Hepatocyte (in vitro differentiated cells): ENCODE measurements around the gene TBCK. TPM values are rescaled to one million over a fixed set of nuclear protein-coding genes. Genes with fewer than 3 reads are reported as not detected.

Experiments used
- DNase-seq: peaks from one replicate; pipeline ENCODE4 v3.0.0-alpha.2; 2016; ENCODE audit warnings: low spot score
- H2AFZ ChIP-seq: fragments of 200-600 bp; sonication (generic); 2 replicates; pipeline ENCODE4 v1.6.0; 2016; ENCODE audit warnings: antibody characterized with exemption, mild to moderate bottlenecking
- H3K27ac ChIP-seq: fragments of 200-600 bp; sonication (generic); 2 replicates; pipeline ENCODE4 v1.5.1; 2016; ENCODE audit warnings: mild to moderate bottlenecking
- H3K27me3 ChIP-seq: fragments of 200-600 bp; sonication (generic); 2 replicates; pipeline ENCODE4 v1.6.1; 2016
- H3K36me3 ChIP-seq: fragments of 200-600 bp; sonication (generic); replicated peaks from 2 replicates; pipeline ENCODE4 v1.5.1; 2016; ENCODE audit warnings: low read depth; ENCODE audit not compliant: insufficient read depth
- H3K4me1 ChIP-seq: fragments of 200-600 bp; sonication (generic); 2 replicates; pipeline ENCODE4 v1.5.1; 2016; ENCODE audit warnings: mild to moderate bottlenecking, moderate library complexity; ENCODE audit not compliant: insufficient read depth
- H3K4me2 ChIP-seq: fragments of 200-600 bp; sonication (generic); 2 replicates; pipeline ENCODE4 v1.6.0; 2016
- H3K4me3 ChIP-seq: fragments of 200-600 bp; sonication (generic); 2 replicates; pipeline ENCODE4 v1.5.1; 2016; ENCODE audit warnings: mild to moderate bottlenecking
- H3K79me2 ChIP-seq: fragments of 200-600 bp; sonication (generic); 2 replicates; pipeline ENCODE4 v1.6.0; 2017; ENCODE audit warnings: mild to moderate bottlenecking
- H3K9me2 ChIP-seq: fragments of 200-600 bp; sonication (generic); replicated peaks from 2 replicates; pipeline ENCODE4 v1.6.0; 2017; ENCODE audit warnings: mild to moderate bottlenecking; ENCODE audit not compliant: insufficient read depth
- H3K9me3 ChIP-seq: fragments of 200-600 bp; sonication (generic); 2 replicates; pipeline ENCODE4 v1.5.1; 2016; ENCODE audit warnings: low read depth, mild to moderate bottlenecking
- H4K20me1 ChIP-seq: fragments of 200-600 bp; sonication (generic); 2 replicates; pipeline ENCODE4 v1.6.0; 2016; ENCODE audit warnings: mild to moderate bottlenecking; ENCODE audit not compliant: insufficient read depth, poor library complexity, severe bottlenecking
- EZH2 ChIP-seq: fragments of 200-600 bp; sonication (generic); IDR thresholded peaks from 2 replicates; pipeline ENCODE4 v1.6.1; 2016; ENCODE audit warnings: antibody characterized with exemption, mild to moderate bottlenecking, borderline replicate concordance
- EZH2phosphoT487 ChIP-seq: fragments of 200-600 bp; sonication (generic); IDR thresholded peaks from one replicate; pipeline ENCODE4 v1.6.1; 2018; ENCODE audit warnings: antibody characterized with exemption, mild to moderate bottlenecking, low read depth, moderate library complexity; ENCODE audit not compliant: unreplicated experiment, severe bottlenecking
- WGBS: methylation state at CpG from one replicate; pipeline ENCODE4 v1.1.6; 2016; ENCODE audit warnings: low lambda C conversion rate; ENCODE audit errors: missing lambda C conversion rate; 5-methylcytosine and 5-hydroxymethylcytosine counted together
- polyA plus RNA-seq: library from polyadenylated mRNA; unstranded; fragments of >200 nt; fragmentation: Nextera tagmentation; extraction: Ambion mirVana; gene quantifications from 2 replicates; pipeline ENCODE4 v1.2.1, GENCODE V29; 2016
- total RNA-seq: library from RNA; depleted of rRNA; stranded (reverse); fragments of >200 nt; gene quantifications from 2 replicates; pipeline ENCODE4 v1.2.3, GENCODE V29; 2014
- TF ChIP-seq, protein P1 (sequence below): fragments of 200-600 bp; sonication (generic); IDR thresholded peaks from 2 replicates; pipeline ENCODE4 v1.5.1; 2016; ENCODE audit warnings: antibody characterized with exemption, mild to moderate bottlenecking; ENCODE audit not compliant: poor library complexity

TBCK gene
- total and polyA plus RNA-seq, 2 experiments from 2014 or later = 19.8 to 49.7 TPM

DNA sequence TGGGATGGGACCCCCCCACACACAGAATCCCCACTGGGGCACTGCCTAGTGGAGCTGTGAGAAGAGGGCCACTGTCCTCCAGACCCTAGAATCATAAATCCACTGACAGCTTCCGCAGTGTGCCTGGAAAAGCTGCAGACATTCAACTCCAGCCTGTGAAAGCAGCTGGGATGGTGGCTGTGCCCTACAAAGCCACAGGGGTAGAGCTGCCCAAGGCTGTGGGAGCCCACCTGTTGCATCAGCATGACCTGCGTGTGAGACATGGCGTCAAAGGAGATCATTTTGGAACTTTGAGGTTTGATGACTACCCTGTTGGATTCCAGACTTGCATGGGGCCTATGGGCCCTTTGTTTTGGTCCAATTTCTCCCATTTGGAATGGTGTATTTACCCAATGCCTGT is 22.7 kb upstream of the TBCK start:
- peaks cover 54% of the 10 kb centered on the region for H3K79me2 ChIP-seq
- no peak for DNase-seq
- 95% methylated on average over 3 of the region's 3 CpGs for WGBS
- no peaks in the 10 kb centered on the region for H3K27me3 ChIP-seq
- no peaks in the 10 kb centered on the region for H3K4me1 ChIP-seq
- H3K4me2 ChIP-seq = no peak overlapping the region
- peaks cover 5% of the 10 kb centered on the region for H3K36me3 ChIP-seq
- no peaks in the 10 kb centered on the region for H3K9me3 ChIP-seq
- no peak overlapping the region for H3K4me3 ChIP-seq
- no peak overlapping the region for H2AFZ ChIP-seq
- no peak overlapping the region for H3K27ac ChIP-seq
- no peaks in the 10 kb centered on the region for H4K20me1 ChIP-seq
- TF ChIP-seq, protein P1, sequence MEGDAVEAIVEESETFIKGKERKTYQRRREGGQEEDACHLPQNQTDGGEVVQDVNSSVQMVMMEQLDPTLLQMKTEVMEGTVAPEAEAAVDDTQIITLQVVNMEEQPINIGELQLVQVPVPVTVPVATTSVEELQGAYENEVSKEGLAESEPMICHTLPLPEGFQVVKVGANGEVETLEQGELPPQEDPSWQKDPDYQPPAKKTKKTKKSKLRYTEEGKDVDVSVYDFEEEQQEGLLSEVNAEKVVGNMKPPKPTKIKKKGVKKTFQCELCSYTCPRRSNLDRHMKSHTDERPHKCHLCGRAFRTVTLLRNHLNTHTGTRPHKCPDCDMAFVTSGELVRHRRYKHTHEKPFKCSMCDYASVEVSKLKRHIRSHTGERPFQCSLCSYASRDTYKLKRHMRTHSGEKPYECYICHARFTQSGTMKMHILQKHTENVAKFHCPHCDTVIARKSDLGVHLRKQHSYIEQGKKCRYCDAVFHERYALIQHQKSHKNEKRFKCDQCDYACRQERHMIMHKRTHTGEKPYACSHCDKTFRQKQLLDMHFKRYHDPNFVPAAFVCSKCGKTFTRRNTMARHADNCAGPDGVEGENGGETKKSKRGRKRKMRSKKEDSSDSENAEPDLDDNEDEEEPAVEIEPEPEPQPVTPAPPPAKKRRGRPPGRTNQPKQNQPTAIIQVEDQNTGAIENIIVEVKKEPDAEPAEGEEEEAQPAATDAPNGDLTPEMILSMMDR = no peak
- TF ChIP-seq EZH2phosphoT487 (no peak), EZH2 (no peak)
- H3K9me2 ChIP-seq = no peaks in the 10 kb centered on the region

DNA sequence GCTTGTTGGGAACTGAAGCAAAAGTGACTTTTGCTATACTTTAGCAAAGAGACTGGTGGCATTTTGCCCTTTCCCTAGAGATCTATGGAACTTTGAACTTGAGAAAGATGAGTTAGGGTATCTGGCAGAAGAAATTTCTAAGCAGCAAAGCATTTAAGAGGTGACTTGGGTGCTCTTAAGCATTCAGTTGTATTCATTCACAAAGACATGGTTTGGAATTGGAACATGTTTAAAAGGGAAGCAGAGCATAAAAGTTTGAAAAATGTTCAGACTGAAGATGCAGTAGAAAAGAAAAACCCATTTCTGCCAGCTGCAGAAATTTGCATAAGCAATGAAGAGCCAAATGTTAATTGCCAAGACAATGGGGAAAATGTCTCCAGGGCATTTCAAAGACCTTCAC is 21.9 kb upstream of the TBCK start:
- H3K9me3 ChIP-seq = no peaks in the 10 kb centered on the region
- H3K27ac ChIP-seq = no peak overlapping the region
- no peaks in the 10 kb centered on the region for H4K20me1 ChIP-seq
- no peaks in the 10 kb centered on the region for H3K27me3 ChIP-seq
- no peak overlapping the region for H3K4me2 ChIP-seq
- H2AFZ ChIP-seq = no peak overlapping the region
- no peaks in the 10 kb centered on the region for H3K9me2 ChIP-seq
- TF ChIP-seq EZH2 (no peak), EZH2phosphoT487 (no peak)
- TF ChIP-seq, protein P1 = no peak
- no peak overlapping the region for H3K4me3 ChIP-seq
- peaks cover 7% of the 10 kb centered on the region for H3K36me3 ChIP-seq
- H3K4me1 ChIP-seq = no peaks in the 10 kb centered on the region
- DNase-seq = no peak
- peaks cover 48% of the 10 kb centered on the region for H3K79me2 ChIP-seq

DNA sequence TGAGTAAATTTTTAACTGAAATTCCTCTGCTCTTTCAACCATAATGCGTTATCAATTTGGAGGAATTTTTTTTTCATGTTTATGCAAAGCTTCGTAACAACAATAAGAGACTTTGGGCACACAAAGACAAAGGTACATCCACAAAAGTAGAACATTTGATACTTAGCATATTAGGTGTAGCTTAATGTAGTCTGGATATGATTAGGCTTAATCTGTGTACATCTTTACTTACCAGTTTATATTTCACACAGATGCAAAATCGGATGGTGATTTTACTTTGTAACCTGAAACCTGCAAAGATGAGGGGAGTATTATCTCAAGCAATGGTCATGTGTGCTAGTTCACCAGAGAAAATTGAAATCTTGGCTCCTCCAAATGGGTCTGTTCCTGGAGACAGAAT is 20.6 kb upstream of the TBCK start:
- Histone ChIP-seq H3K36me3 (peaks cover 7% of the 10 kb centered on the region), H3K4me3 (no peak overlapping the region), H3K9me2 (no peaks in the 10 kb centered on the region), H3K9me3 (no peaks in the 10 kb centered on the region), H3K4me2 (no peak overlapping the region), H3K4me1 (no peaks in the 10 kb centered on the region), H3K27ac (no peak overlapping the region), H3K27me3 (no peaks in the 10 kb centered on the region), H2AFZ (no peak overlapping the region), H4K20me1 (no peaks in the 10 kb centered on the region), H3K79me2 (peaks cover 35% of the 10 kb centered on the region)
- no peak for DNase-seq
- WGBS = 93% methylated on average over 3 of the region's 3 CpGs
- TF ChIP-seq EZH2phosphoT487 = no peak
- no peak for TF ChIP-seq EZH2
- TF ChIP-seq, protein P1 = no peak

DNA sequence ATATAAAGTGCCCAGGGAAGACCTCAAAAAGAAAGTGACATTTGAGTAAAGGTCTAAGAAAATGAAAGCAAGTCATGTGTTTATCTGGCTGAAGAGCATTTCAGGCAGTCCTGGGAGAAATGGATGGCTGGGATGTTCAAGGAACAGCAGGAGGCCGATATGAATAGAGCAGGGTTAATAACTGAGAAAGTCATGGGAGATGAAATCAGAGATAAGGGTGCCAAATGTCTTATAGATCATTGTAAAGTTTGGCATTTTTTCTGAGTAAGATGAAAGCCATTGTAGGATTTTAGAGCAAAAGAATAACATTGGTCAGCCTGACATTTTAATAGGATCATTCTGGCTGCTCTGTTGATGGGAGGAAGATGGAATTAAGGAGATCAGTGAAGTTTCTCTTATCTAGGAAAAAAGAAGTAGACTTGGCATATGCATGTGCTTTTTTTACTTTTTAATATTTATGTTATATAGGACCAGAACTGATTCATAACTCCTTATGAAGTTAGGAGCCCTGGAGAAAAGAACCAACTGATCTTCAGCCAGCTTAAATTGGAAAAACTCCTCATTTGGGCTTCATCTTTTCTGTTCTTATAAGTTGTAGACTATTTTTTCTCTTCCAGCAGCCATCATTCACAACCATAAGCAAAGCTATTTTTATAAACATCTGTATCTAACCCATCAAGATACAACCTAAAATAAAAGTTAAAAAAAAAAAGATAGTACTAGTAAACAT is 18.9 kb upstream of the TBCK start:
- Histone ChIP-seq H3K9me2 (no peaks in the 10 kb centered on the region), H3K4me1 (no peaks in the 10 kb centered on the region), H3K9me3 (no peaks in the 10 kb centered on the region), H3K27ac (no peak overlapping the region), H3K27me3 (no peaks in the 10 kb centered on the region), H2AFZ (no peak overlapping the region), H3K79me2 (peaks cover 22% of the 10 kb centered on the region), H3K4me2 (no peak overlapping the region), H3K36me3 (peaks cover 7% of the 10 kb centered on the region), H3K4me3 (no peak overlapping the region), H4K20me1 (no peaks in the 10 kb centered on the region)
- no peak for TF ChIP-seq EZH2
- no peak for TF ChIP-seq EZH2phosphoT487
- TF ChIP-seq, protein P1 = no peak
- 55% methylated on average over 1 of the region's 1 CpG for WGBS
- DNase-seq = no peak
